ENCODE results near the gene MEF2D.

The MEF2D gene

DNA sequence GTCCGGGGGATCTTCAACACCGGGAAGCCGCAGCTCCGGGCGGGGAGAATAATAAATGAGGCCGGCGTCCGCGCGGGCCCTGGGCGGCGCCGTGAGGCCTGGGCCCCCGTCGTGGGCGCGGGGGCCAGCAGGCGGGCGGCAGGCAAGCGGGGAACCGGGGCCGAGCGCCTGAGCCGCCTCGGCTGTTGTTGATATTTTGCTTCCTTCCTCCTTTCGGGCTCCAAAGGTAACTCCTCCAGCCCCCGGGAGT, at the start of gene MEF2D:
Gene MEF2D (minus strand): TSS at position 233 of the 250 bp plus-strand sequence. CDS start 17,483 bp downstream, outside the sequence.
- no peak for DNase-seq

- no peak for DNase-seq
These were observed 49.8 kb upstream of the MEF2D start for GRCh38 chr1:156550346-156550745.

GRCh38 chr1:156549831-156550230, 49.3 kb upstream of the MEF2D start:
- DNase-seq, result no peak

DNA sequence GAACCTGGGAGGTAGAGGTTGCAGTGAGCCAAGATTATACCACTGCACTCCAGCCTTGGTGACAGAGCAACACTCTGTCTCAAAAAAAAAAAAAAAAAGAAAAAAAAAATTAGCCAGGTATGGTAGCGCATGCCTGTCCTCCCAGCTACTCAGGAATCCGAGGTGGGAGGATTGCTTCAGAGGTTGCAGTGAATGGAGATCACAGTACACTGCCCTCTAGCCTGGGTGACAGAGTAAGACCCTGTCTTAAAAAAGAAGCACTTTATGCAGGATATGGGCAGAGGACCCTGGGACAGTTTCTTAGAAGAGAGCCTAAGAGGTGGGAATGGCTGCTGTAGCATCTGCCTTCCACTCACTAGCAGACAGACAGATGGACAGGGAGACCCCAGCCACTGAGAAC, 48.8 kb upstream of the MEF2D start:
- no peak for DNase-seq

GRCh38 chr1:156547982-156548381, 47.4 kb upstream of the MEF2D start:
- no peak for DNase-seq

- DNase-seq, result no peak
These were observed 46.9 kb upstream of the MEF2D start for GRCh38 chr1:156547434-156547833.

GRCh38 chr1:156546267-156546666, 45.7 kb upstream of the MEF2D start:
- no peak for DNase-seq

- no peak for DNase-seq
These were observed 44.1 kb upstream of the MEF2D start for GRCh38 chr1:156544592-156545102.

DNA sequence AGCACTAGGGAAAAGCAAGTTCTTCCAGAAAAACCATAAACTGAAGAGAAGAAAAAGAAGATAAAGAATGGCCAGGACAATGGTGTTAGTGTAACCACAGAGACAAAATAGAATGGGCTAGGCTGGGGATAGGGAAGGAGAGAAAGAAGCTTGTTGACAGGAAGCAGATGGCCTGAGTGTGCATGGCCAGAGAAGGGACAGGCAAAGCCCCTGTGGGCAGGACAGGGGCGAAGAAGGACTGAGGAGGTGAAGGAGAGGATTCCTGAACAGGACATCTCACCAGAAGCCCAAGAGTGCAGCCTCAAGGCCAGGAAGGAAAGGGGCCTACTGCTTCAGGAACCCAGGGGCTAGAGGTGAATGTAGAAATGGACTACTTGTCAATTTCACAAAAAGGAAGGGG, 42.5 kb upstream of the MEF2D start:
- no peak for DNase-seq

DNA sequence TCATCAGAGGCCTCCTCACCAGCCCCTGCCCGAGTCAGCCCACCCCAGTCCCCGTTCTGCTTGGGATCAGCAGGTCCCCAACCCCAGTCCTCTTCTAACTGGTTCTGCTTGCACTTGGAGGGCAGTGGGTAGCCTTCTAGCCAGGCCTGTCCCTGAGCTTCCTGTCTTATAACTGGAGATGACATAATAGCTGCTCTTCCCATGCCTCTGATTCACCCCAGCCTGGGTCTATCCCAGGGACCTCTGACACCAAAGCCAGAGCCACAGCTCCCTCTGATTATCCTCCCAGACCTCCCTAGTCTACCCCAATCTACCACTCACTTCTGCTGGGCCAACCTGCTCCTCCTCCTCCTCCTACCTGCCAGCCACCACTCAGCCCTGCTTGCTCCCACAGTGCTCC, 40.4 kb upstream of the MEF2D start:
- no peak for DNase-seq

DNA sequence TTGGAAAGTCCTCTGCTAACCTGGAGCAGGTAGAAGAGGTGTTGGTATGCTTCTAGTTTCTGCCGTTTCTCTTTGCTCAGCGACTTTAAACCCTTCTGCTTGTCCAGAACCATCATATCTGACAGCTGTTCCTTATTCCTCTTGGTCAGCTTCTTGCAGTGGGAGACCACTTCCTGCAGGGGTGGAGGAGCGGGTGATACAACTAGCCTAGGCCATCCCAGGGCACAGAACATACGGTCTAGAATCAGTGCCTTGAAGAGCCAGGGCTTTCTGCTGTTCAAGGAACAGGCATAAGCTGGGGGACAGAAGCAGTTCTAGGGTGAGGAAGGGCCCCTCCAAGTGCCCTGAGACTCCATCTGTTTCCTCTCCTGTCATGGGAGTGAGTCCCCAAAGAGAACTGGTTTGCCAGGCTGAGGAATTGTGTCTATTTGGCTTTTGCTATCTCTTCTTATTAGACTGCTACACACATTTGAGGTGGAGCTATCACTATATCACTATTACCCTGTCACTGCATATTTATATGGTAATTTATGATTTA, 39.3 kb upstream of the MEF2D start:
- DNase-seq, result no peak

GRCh38 chr1:156538711-156539440, 38.3 kb upstream of the MEF2D start:
- DNase-seq, result no peak

DNA sequence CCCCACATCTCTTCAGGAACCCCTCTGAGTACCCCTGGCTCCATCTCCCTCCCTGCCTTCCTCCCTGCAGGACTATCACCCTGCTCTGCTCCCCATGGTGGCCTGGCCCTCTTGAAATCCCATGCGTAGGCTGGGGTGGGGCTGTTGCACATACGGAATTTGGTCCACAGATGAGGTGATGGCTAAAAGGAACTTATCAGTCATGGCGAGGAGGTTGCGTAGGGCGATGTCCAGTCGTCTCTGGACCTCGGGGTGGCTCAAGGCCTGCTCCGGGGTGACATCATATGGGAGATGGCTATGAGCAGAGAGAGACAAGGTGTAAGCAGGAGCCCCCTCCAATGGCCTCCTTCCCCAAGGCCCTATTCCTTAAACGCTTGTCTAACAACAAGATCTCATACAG, 36.5 kb upstream of the MEF2D start:
- no peak for DNase-seq

DNA sequence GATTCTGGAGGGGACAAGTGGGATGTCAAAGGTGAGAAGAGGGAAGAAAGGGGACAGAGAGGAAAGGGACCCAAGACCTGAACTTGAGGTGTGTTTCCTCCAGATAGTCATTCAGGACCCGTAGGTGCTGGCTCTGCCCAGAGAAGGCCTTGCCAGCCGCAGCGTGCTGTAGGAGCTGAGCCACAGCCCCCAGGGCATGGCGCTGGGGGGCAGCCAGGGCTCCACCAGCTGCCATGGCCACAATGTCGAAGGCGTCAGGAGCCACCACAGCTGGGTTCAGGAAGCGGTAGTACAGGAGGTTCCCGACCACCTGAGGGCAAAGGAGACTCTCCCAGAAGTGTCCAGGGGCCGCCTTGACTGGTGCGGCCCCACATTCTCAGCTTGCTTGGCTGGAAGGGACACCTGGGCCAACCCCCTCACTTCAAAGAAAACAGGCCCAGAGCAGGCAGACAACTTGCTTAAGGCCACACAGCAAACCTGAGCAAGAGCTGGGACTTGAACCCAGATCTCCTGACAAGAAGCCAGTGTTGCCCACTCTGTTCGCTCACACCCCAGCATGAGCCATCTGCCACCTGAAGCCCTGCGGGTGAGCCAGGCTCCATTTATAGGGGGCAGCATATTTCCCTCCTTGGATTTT, 34.0 kb upstream of the MEF2D start:
- no peak for DNase-seq

- DNase-seq, result no peak
These were observed 33.1 kb upstream of the MEF2D start for GRCh38 chr1:156533568-156534220.

GRCh38 chr1:156532374-156532773, 31.8 kb upstream of the MEF2D start:
- no peak for DNase-seq

DNA sequence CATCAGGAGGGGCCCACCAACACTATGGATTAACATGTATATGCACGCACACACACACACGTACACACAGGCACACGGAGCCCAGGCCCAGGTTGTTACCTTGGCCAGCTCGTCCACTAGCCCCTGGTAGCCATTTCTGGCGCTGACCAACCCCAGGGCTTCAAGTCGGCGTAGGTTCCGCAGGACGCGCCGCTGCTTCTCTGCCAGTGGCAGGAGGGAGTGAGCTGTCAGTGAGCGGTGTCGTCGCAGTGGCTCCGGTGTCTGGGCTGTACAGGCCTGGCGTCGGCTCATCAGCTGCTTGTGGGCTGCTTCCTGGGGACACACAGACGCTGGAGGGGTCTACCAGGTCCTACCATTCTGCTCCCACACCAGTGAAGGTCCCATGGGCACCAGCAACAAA, 29.4 kb upstream of the MEF2D start:
- DNase-seq, result no peak

DNA sequence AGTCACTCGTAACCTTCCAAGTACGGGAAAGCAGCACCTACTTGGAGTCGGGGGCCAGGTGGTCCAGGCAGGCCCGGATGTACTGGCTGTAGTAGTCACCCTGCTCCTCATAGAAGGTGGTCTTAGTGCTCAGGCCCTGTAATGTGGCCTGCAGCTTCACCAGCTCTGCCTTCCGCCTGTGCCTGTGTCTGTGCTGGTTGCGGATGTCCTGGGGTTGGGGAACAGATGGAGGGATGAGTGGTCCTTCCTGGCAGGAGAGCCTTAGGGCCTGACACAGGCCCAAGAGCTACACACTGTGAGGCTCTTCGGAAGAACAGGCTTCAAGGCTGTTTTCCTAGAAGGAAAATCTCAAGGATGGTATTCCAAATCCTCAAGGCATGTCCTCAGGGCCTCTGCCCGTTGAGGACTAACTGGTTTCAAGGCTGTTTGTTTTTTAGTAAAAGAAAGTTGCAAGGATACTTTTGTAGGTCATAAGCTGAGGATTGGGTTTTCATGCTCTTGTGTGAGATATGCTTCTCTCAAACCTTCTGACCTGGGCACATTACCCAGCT, 28.4 kb upstream of the MEF2D start:
- no peak for DNase-seq

- no peak for DNase-seq
These were observed 27.7 kb upstream of the MEF2D start for GRCh38 chr1:156528231-156528630.

DNA sequence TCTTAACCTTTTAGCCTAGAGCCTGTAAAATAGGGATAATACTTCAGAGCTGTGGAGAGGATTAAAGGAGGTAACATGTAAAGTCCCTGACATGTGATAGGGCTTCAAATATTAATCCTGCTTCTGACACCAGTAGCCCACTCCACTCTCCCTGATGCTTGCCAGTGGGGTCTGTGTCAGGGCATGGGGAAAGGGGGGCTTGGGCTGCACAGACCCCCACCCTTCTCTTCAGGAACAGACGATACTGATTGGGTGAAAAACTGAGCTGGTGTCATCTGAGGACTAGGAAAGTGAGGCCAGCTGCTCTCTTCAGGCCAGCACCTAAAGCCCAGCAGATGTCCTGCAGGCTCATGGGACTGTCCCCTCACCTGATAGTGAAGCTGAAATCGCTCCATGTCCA, 27.0 kb upstream of the MEF2D start:
- no peak for DNase-seq

DNA sequence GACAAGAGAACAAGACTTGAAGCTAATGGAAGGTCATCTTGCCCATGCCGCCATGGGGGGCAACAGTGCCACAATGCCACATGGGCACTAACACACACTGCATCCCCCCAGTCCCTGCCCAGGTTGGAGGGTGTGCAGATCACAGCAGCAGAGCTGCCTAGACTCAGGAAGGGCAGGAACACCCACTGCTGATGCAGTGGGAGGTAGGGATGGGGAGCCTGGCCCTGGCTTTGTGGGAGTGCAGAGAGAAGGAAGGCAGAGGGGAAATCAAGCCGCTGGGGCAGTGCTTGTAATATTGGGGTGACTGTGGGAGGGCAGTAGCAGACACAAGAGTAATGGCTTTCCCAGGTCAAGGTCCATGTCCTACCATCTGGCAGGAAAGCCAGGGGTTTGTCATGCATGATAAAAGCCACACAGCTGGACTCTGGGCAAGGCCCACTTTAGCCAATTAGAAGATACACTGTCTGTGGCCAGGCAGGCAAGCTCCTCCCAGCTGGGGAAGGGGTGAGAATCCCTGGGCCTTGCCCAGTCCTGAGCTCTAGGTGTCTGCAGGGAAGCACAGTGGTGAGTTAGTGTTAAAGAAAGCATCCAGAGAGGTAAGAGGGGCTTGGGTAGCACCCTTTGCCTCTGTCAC, 25.4 kb upstream of the MEF2D start:
- DNase-seq, result no peak

GRCh38 chr1:156525071-156525501, 24.5 kb upstream of the MEF2D start:
- no peak for DNase-seq

DNA sequence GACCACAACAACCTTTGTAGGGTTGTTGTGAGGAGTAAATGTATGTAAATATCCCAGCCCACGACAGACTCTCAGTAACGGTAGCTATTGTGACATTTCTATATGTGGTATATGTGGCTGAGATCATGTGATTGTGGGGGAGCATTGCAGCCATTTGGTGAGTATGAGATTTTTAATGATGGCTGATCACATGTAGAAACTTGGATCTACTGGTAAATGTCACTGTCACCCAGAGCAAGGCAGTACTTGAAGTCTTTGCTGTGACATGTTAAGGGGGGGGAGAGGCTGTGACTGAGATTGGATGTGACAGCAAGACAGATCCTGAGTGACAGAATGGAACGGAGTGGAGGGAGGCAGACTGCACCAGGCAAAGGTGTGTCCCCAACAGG, 23.9 kb upstream of the MEF2D start:
- no peak for DNase-seq

All from cortex of kidney (tissue), 1 donor.